Smooth muscle cell (in vitro differentiated cells): ENCODE data around the gene TTC27. TPM values are rescaled to one million over a fixed set of nuclear protein-coding genes. Genes with fewer than 3 reads are reported as not detected.

Experiments
- DNase-seq: peaks from one replicate; lab custom pipeline; 2025; ENCODE audit not compliant: unreplicated experiment; lab: John Stamatoyannopoulos, UW
- H2AFZ ChIP-seq: fragments of 200-600 bp; sonication (generic); 2 replicates; pipeline ENCODE4 v1.6.0; 2016; ENCODE audit warnings: antibody characterized with exemption, low read depth, mild to moderate bottlenecking
- H3F3A ChIP-seq: fragments of 200-600 bp; sonication (generic); 2 replicates; pipeline ENCODE4 v1.6.0; 2017; ENCODE audit warnings: antibody characterized with exemption, low read depth
- H3K27ac ChIP-seq: fragments of 200-600 bp; sonication (generic); 2 replicates; pipeline ENCODE4 v1.5.1; 2016; ENCODE audit warnings: low read depth, mild to moderate bottlenecking
- H3K27me3 ChIP-seq: fragments of 200-600 bp; sonication (generic); 2 replicates; pipeline ENCODE4 v1.6.1; 2016; ENCODE audit warnings: low read depth, mild to moderate bottlenecking
- H3K36me3 ChIP-seq: fragments of 200-600 bp; sonication (generic); 2 replicates; pipeline ENCODE4 v1.5.1; 2016; ENCODE audit warnings: low read depth
- H3K4me1 ChIP-seq: fragments of 200-600 bp; sonication (generic); 2 replicates; pipeline ENCODE4 v1.5.1; 2016; ENCODE audit warnings: low read depth
- H3K4me2 ChIP-seq: fragments of 200-600 bp; sonication (generic); 2 replicates; pipeline ENCODE4 v1.6.0; 2016; ENCODE audit warnings: mild to moderate bottlenecking
- H3K4me3 ChIP-seq: fragments of 200-600 bp; sonication (generic); 2 replicates; pipeline ENCODE4 v1.5.1; 2016; ENCODE audit warnings: mild to moderate bottlenecking
- H3K79me2 ChIP-seq: fragments of 200-600 bp; sonication (generic); 2 replicates; pipeline ENCODE4 v1.6.0; 2016; ENCODE audit warnings: low read depth, mild to moderate bottlenecking
- H3K9ac ChIP-seq: fragments of 200-600 bp; sonication (generic); 2 replicates; pipeline ENCODE4 v1.6.0; 2016; ENCODE audit warnings: low read depth
- H3K9me3 ChIP-seq: fragments of 200-600 bp; sonication (generic); replicated peaks from 2 replicates; pipeline ENCODE4 v1.5.1; 2016; ENCODE audit warnings: low read depth
- H4K20me1 ChIP-seq: fragments of 200-600 bp; sonication (generic); 2 replicates; pipeline ENCODE4 v1.6.0; 2016; ENCODE audit warnings: low read depth
- CTCF ChIP-seq: fragments of 200-600 bp; sonication (generic); IDR thresholded peaks from 2 replicates; pipeline ENCODE4 v1.5.1; 2017; ENCODE audit warnings: borderline replicate concordance, mild to moderate bottlenecking, antibody characterized with exemption; ENCODE audit not compliant: insufficient read depth, poor library complexity, severe bottlenecking
- WGBS: methylation state at CpG from one replicate; pipeline ENCODE4 v1.1.7; 2016; ENCODE audit warnings: low lambda C conversion rate; 5-methylcytosine and 5-hydroxymethylcytosine counted together
- polyA plus RNA-seq: library from polyadenylated mRNA; unstranded; fragments of >200 nt; fragmentation: Nextera tagmentation; extraction: Ambion mirVana; gene quantifications from 2 replicates; pipeline ENCODE4 v1.2.1, GENCODE V29; 2016
- total RNA-seq: library from RNA; depleted of rRNA; stranded (reverse); fragments of >200 nt; gene quantifications from 2 replicates; pipeline ENCODE4 v1.2.3, GENCODE V29; 2014

The TTC27 gene
- total and polyA plus RNA-seq, 2 experiments from 2014 or later: 9.2 to 12.1 TPM

GRCh38 chr2:32611366-32611765 lies 16.5 kb upstream of the TTC27 start:
- TF ChIP-seq CTCF: no peak
- H4K20me1 ChIP-seq: no peaks in the 10 kb centered on the region
- H3K9ac ChIP-seq: no peak overlapping the region
- no peak overlapping the region for H2AFZ ChIP-seq
- no peak overlapping the region for H3K4me2 ChIP-seq
- H3K4me1 ChIP-seq: no peaks in the 10 kb centered on the region
- no peak overlapping the region for H3K4me3 ChIP-seq
- no peaks in the 10 kb centered on the region for H3K9me3 ChIP-seq
- no peaks in the 10 kb centered on the region for H3F3A ChIP-seq
- H3K36me3 ChIP-seq: peaks cover 10% of the 10 kb centered on the region
- H3K27me3 ChIP-seq: no peaks in the 10 kb centered on the region
- 95% methylated on average over 2 of the region's 2 CpGs for WGBS
- DNase-seq: no peak
- H3K27ac ChIP-seq: no peak overlapping the region
- no peaks in the 10 kb centered on the region for H3K79me2 ChIP-seq

GRCh38 chr2:32611771-32612170 lies 16.1 kb upstream of the TTC27 start:
- Histone ChIP-seq H3K9me3 (no peaks in the 10 kb centered on the region), H3K27ac (no peak overlapping the region), H3K79me2 (no peaks in the 10 kb centered on the region), H3K4me3 (no peak overlapping the region), H4K20me1 (no peaks in the 10 kb centered on the region), H2AFZ (no peak overlapping the region), H3K36me3 (peaks cover 10% of the 10 kb centered on the region), H3K27me3 (no peaks in the 10 kb centered on the region), H3F3A (no peaks in the 10 kb centered on the region), H3K9ac (no peak overlapping the region), H3K4me2 (no peak overlapping the region), H3K4me1 (no peaks in the 10 kb centered on the region)
- TF ChIP-seq CTCF: no peak
- no peak for DNase-seq
- WGBS: 100% methylated on average over 1 of the region's 1 CpG

- Histone ChIP-seq H3K4me1 (no peaks in the 10 kb centered on the region), H3K27ac (no peak overlapping the region), H3K27me3 (no peaks in the 10 kb centered on the region), H3K9ac (no peak overlapping the region), H3K79me2 (no peaks in the 10 kb centered on the region), H2AFZ (no peak overlapping the region), H3K4me3 (no peak overlapping the region), H4K20me1 (no peaks in the 10 kb centered on the region), H3K4me2 (no peak overlapping the region), H3F3A (no peaks in the 10 kb centered on the region), H3K36me3 (peaks cover 5% of the 10 kb centered on the region), H3K9me3 (no peaks in the 10 kb centered on the region)
- 96% methylated on average over 1 of the region's 1 CpG for WGBS
- no peak for TF ChIP-seq CTCF
- DNase-seq: no peak
These were observed 13.8 kb upstream of the TTC27 start for GRCh38 chr2:32614084-32614483.

GRCh38 chr2:32617599-32618189 lies 10.2 kb upstream of the TTC27 start:
- no peak overlapping the region for H2AFZ ChIP-seq
- H3K27ac ChIP-seq: no peak overlapping the region
- H3K9ac ChIP-seq: no peak overlapping the region
- H3K4me3 ChIP-seq: no peak overlapping the region
- DNase-seq: no peak
- H4K20me1 ChIP-seq: no peaks in the 10 kb centered on the region
- 90% methylated on average over 5 of the region's 5 CpGs for WGBS
- peaks cover 9% of the 10 kb centered on the region for H3K36me3 ChIP-seq
- H3K79me2 ChIP-seq: no peaks in the 10 kb centered on the region
- no peaks in the 10 kb centered on the region for H3K4me1 ChIP-seq
- H3K4me2 ChIP-seq: no peak overlapping the region
- TF ChIP-seq CTCF: no peak
- H3K9me3 ChIP-seq: no peaks in the 10 kb centered on the region
- H3F3A ChIP-seq: peaks cover 7% of the 10 kb centered on the region
- no peaks in the 10 kb centered on the region for H3K27me3 ChIP-seq
